Esophagus muscularis mucosa (tissue), 4 donors: ENCODE measurements around the gene PPP1R18. TPM values are rescaled to one million over a fixed set of nuclear protein-coding genes. Genes with fewer than 3 reads are reported as not detected.
"Not testable (repeated sequence)": the region's sequence is repeated elsewhere in the genome, so short reads cannot be mapped to it uniquely, and the experiment has no call there.

Experiments used
- DNase-seq: peaks from one replicate; pipeline ENCODE4 v3.0.0-alpha.2; 2017; ENCODE audit errors: extremely low spot score
- H3K27ac ChIP-seq, 4 donors: fragments of 200-600 bp; sonication (generic); replicated peaks in 1 of 4; 1 replicate in 3 of 4; 2 replicates in 1 of 4; pipeline ENCODE4 v1.5.1; 2016 to 2019; ENCODE audit warnings: mild to moderate bottlenecking in 1 of 4
- H3K27me3 ChIP-seq, 4 donors: fragments of 200-600 bp; sonication (generic); one replicate each; pipeline versions ENCODE4 v1.5.1 to v1.6.0; 2016 to 2019
- H3K36me3 ChIP-seq, 4 donors: fragments of 200-600 bp; sonication (generic); one replicate each; pipeline ENCODE4 v1.5.1; 2016 to 2019
- H3K4me1 ChIP-seq, 4 donors: fragments of 200-600 bp; sonication (generic); one replicate each; pipeline ENCODE4 v1.5.1; 2016 to 2019
- H3K4me3 ChIP-seq, 4 donors: fragments of 200-600 bp; sonication (generic); 1 replicate in 2 of 4; 2 replicates in 2 of 4; pipeline ENCODE4 v1.5.1; 2016 to 2019; ENCODE audit warnings: mild to moderate bottlenecking in 4 of 4, moderate library complexity in 1 of 4
- H3K9me3 ChIP-seq, 4 donors: fragments of 200-600 bp; sonication (generic); 1 replicate in 3 of 4; 2 replicates in 1 of 4; pipeline ENCODE4 v1.5.1; 2016 to 2019
- CTCF ChIP-seq, 3 experiments: fragments of 200-600 bp in 2 of 3; fragments of 450-650 bp in 1 of 3; sonication (generic) in 2 of 3; IDR thresholded peaks; one replicate each; pipeline ENCODE4 v1.5.1; 2017 to 2019; ENCODE audit warnings: antibody characterized with exemption in 3 of 3, mild to moderate bottlenecking in 2 of 3, moderate library complexity in 1 of 3
- EP300 ChIP-seq: sonication (generic); formaldehyde crosslinking; IDR thresholded peaks from one replicate; pipeline ENCODE4 v1.6.1; 2017; ENCODE audit warnings: antibody characterized with exemption
- POLR2A ChIP-seq: fragments of 450-650 bp; IDR thresholded peaks from one replicate; pipeline ENCODE4 v1.6.1; 2017; ENCODE audit warnings: antibody characterized with exemption, moderate library complexity, mild to moderate bottlenecking, low read depth
- POLR2AphosphoS5 ChIP-seq, 2 donors: sonication (generic); formaldehyde crosslinking; IDR thresholded peaks; one replicate each; pipeline ENCODE4 v1.6.1; 2017; ENCODE audit warnings: antibody characterized with exemption in 2 of 2
- WGBS: methylation state at CpG from one replicate; pipeline ENCODE4 v1.1.5; 2018; 5-methylcytosine and 5-hydroxymethylcytosine counted together
- intact Hi-C: fragments of 100-400 bp; cut with DNase I; formaldehyde crosslinking; loops from one replicate; pipeline ENCODE4 v1.15.1; 2023
- total RNA-seq, 4 donors: library from RNA; depleted of rRNA; stranded (reverse); fragments of >200 nt; gene quantifications; one replicate each; pipeline versions ENCODE4 v1.1.0 to v1.2.1, GENCODE V29; 2016

The PPP1R18 gene
- total RNA-seq, 4 donors from 2014 or later, result 39.5 to 104 (median 59.8) TPM

DNA sequence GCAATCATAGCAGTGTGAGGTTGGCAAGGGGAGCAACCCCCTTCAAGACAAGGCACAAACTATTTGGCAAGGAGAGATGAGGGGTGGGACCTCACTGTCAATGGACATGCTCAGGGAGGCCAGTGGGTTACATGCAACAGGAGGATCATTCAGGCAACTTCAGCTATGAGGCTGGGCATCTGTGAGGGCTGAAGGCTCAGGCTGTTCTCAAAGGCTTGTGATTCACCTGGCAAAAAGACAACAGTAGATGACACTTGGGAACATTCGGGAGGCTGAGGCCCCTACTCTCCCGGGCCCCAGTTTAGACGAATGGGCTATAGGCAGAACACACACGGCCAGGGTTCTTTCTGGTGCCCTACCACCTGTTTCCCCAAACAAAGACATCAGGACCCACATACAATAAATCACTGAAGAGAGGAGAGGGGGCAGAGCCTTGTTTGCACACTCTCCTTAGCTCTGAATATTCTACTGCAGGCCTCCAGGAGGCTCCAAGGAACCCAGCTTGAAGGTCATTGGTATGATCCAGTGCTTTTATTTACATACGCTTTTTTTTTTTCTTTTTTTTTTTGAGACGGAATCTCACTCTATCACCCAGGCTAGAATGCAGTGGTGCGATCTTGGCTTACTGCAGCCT is 41.6 kb upstream of the PPP1R18 start:
- Histone ChIP-seq H3K4me1 (peaks cover 27 to 68% (median 48%) of the 10 kb centered on the region in 4 donors), H3K27ac (peak overlapping the region; percentile 1 to 98 (median 34)), H3K27me3 (no peaks in the 10 kb centered on the region), H3K4me3 (no peak overlapping the region), H3K9me3 (no peaks in the 10 kb centered on the region), H3K36me3 (peaks cover 35 to 97% (median 93%) of the 10 kb centered on the region in 4 donors)
- WGBS, result 62% methylated on average over 7 of the region's 7 CpGs
- TF ChIP-seq POLR2A, result no peak
- no peak for TF ChIP-seq CTCF (IDR thresholded peaks at IDR 0.05)
- TF ChIP-seq EP300, result no peak
- no peak for TF ChIP-seq POLR2AphosphoS5 (IDR thresholded peaks at IDR 0.05)
- DNase-seq, result no peak
- intact Hi-C loops, result no loop called here

DNA sequence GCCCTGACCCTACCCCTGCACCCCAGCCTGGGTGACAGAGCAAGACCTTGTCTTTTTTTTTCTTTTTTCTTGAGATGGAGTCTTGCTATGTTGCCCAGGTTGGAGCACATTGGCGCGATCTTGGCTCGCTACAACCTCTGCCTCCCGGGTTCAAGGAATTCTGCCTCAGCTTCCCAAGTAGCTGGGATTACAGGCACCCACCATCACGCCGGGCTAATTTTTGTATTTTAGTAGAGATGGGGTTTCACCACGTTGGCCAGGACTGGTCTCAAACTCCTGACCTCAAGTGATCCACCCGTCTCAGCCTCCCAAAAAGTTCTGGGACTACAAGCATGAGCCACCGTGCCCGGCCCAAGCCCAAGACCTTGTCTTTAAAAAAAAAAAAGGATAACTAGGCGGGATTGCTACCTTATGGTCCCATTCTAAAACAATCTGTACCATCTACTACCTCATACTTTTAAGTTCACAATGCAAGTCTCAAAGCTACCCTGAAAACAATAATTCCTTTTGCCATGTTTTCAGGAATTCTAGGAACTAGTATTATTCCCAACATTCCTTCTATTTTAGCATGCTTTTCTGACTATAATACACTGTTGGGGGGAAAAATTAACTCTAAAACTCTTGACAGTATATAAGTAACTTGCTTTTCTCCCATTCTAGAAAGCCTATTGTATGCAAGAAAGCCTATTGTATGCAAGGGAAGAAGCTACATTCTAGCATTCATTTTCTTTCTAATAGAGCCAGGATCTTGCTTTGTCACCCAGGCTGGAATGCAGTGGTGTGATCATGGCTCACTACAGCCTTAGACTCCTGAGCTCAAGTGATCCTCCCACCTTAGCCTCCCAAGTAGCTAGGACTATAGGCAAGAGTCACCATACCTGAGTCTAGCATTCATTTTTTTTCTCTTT is 40.3 kb upstream of the PPP1R18 start:
- Histone ChIP-seq H3K4me1 (peaks cover 40 to 81% (median 60%) of the 10 kb centered on the region in 4 donors), H3K36me3 (peaks cover 32 to 96% (median 87%) of the 10 kb centered on the region in 4 donors), H3K4me3 (no peak overlapping the region), H3K9me3 (no peaks in the 10 kb centered on the region), H3K27ac (peak overlapping the region in 2 of 4 donors; percentile 33 to 98), H3K27me3 (no peaks in the 10 kb centered on the region)
- no peak for DNase-seq
- no peak for TF ChIP-seq POLR2AphosphoS5 (IDR thresholded peaks at IDR 0.05)
- TF ChIP-seq CTCF (IDR thresholded peaks at IDR 0.05), result no peak
- TF ChIP-seq EP300, result no peak
- no peak for TF ChIP-seq POLR2A
- intact Hi-C loops, result no loop called here
- WGBS, result 84% methylated on average over 11 of the region's 11 CpGs

GRCh38 chr6:30725713-30726505 is 39.5 kb upstream of the PPP1R18 start:
- TF ChIP-seq POLR2A (no peak), CTCF (IDR thresholded peaks at IDR 0.05) (no peak)
- Histone ChIP-seq H3K4me1 (peaks cover 39 to 76% (median 58%) of the 10 kb centered on the region in 4 donors), H3K27me3 (no peaks in the 10 kb centered on the region), H3K9me3 (no peaks in the 10 kb centered on the region), H3K4me3 (no peak overlapping the region), H3K27ac (peak overlapping the region in 3 of 4 donors; percentile 33 to 98 (median 44)), H3K36me3 (peaks cover 32 to 89% (median 83%) of the 10 kb centered on the region in 4 donors)
- no peak for DNase-seq
- intact Hi-C loops, result no loop called here
- 64% methylated on average over 3 of the region's 3 CpGs for WGBS

- Histone ChIP-seq H3K4me1 (peaks cover 32 to 68% (median 50%) of the 10 kb centered on the region in 4 donors), H3K9me3 (no peaks in the 10 kb centered on the region), H3K27me3 (no peaks in the 10 kb centered on the region), H3K36me3 (peaks cover 32 to 80% (median 75%) of the 10 kb centered on the region in 4 donors), H3K27ac (peak overlapping the region in 2 of 4 donors; percentile 44 to 98), H3K4me3 (no peak overlapping the region)
- intact Hi-C loops, result no loop called here
- 25% methylated on average over 6 of the region's 6 CpGs for WGBS
- no peak for DNase-seq
- TF ChIP-seq EP300, result no peak
- TF ChIP-seq CTCF (IDR thresholded peaks at IDR 0.05), result no peak
- TF ChIP-seq POLR2A, result no peak
- no peak for TF ChIP-seq POLR2AphosphoS5 (IDR thresholded peaks at IDR 0.05)
Observed at GRCh38 chr6:30724906-30725667, 38.6 kb upstream of the PPP1R18 start.

DNA sequence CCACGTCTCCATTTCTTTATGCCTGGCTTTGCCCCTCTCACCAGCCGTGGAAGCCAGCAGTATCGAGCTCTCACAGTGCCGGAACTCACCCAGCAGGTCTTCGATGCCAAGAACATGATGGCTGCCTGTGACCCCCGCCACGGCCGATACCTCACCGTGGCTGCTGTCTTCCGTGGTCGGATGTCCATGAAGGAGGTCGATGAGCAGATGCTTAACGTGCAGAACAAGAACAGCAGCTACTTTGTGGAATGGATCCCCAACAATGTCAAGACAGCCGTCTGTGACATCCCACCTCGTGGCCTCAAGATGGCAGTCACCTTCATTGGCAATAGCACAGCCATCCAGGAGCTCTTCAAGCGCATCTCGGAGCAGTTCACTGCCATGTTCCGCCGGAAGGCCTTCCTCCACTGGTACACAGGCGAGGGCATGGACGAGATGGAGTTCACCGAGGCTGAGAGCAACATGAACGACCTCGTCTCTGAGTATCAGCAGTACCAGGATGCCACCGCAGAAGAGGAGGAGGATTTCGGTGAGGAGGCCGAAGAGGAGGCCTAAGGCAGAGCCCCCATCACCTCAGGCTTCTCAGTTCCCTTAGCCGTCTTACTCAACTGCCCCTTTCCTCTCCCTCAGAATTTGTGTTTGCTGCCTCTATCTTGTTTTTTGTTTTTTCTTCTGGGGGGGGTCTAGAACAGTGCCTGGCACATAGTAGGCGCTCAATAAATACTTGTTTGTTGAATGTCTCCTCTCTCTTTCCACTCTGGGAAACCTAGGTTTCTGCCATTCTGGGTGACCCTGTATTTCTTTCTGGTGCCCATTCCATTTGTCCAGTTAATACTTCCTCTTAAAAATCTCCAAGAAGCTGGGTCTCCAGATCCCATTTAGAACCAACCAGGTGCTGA is 37.6 kb upstream of the PPP1R18 start:
- DNase-seq, H3K9me3 ChIP-seq, H3K4me3 ChIP-seq, H3K27me3 ChIP-seq, intact Hi-C loops: not testable (repeated sequence)
- Histone ChIP-seq H3K27ac (peak overlapping the region in 2 of 4 donors; percentile 96 to 98), H3K4me1 (peaks cover 36 to 76% (median 57%) of the 10 kb centered on the region in 4 donors), H3K36me3 (peaks cover 23 to 70% (median 65%) of the 10 kb centered on the region in 4 donors)
- 56% methylated on average over 19 of the region's 29 CpGs for WGBS
